Right lobe of liver (tissue), 6 donors: ENCODE measurements around the gene AIFM1. TPM values are rescaled to one million over a fixed set of nuclear protein-coding genes. Genes with fewer than 3 reads are reported as not detected.

Experiments used
- ATAC-seq, 4 donors: fragments of 200-7000 bp; cut with Tn5 transposase; one replicate each; pipeline ENCODE4 v1.9.1; 2020; ENCODE audit warnings: mild to moderate bottlenecking in 4 of 4, moderate library complexity in 4 of 4
- DNase-seq, 3 donors: peaks; one replicate each; pipeline ENCODE4 v3.0.0-alpha.2; 2020
- H3K27ac ChIP-seq, 3 donors: fragments of 200-600 bp; one replicate each; pipeline ENCODE4 v1.8.0; 2022
- H3K27me3 ChIP-seq, 2 donors: fragments of 200-600 bp; one replicate each; pipeline ENCODE4 v1.8.0; 2022
- H3K36me3 ChIP-seq, 4 donors: fragments of 200-600 bp; sonication (generic) in 1 of 4; one replicate each; pipeline versions ENCODE4 v1.5.1 to v1.8.0; 2017 to 2022; ENCODE audit warnings: control low read depth in 1 of 4
- H3K4me1 ChIP-seq, 4 donors: fragments of 200-600 bp; sonication (generic) in 1 of 4; one replicate each; pipeline versions ENCODE4 v1.5.1 to v1.8.0; 2017 to 2022; ENCODE audit warnings: control low read depth in 1 of 4
- H3K4me3 ChIP-seq, 3 donors: fragments of 200-600 bp; one replicate each; pipeline ENCODE4 v1.8.0; 2022
- H3K9me3 ChIP-seq, 4 donors: fragments of 200-600 bp; sonication (generic) in 1 of 4; one replicate each; pipeline versions ENCODE4 v1.5.1 to v1.8.0; 2017 to 2022; ENCODE audit warnings: control low read depth in 1 of 4
- CTCF ChIP-seq, 4 donors: fragments of 200-600 bp in 3 of 4; fragments of 450-650 bp in 1 of 4; IDR thresholded peaks; one replicate each; pipeline versions ENCODE4 v1.5.1 to v1.8.0; 2016 to 2022; ENCODE audit warnings: antibody characterized with exemption in 4 of 4, mild to moderate bottlenecking in 2 of 4
- POLR2A ChIP-seq: fragments of 450-650 bp; IDR thresholded peaks from one replicate; pipeline ENCODE4 v1.6.1; 2017; ENCODE audit warnings: antibody characterized with exemption, mild to moderate bottlenecking
- WGBS: methylation state at CpG from one replicate; pipeline ENCODE4 v1.1.6; 2018; ENCODE audit warnings: low coverage, low lambda C conversion rate; ENCODE audit not compliant: insufficient coverage; ENCODE audit errors: missing lambda C conversion rate; 5-methylcytosine and 5-hydroxymethylcytosine counted together
- intact Hi-C, 2 donors: fragments of 100-400 bp; cut with DNase I; formaldehyde crosslinking; loops; one replicate each; pipeline versions ENCODE4 v1.11.2 to v1.14.1; 2022
- total RNA-seq, 6 experiments: library from RNA; depleted of rRNA in 2 of 6; stranded (reverse); fragments of >200 nt in 2 of 6; fragmentation: NEBNext Ultra II Directional in 3 of 6; extraction: Animal tissue kit (Norgen Biotek cat#: 25700) in 3 of 6; gene quantifications; one replicate each; pipeline versions ENCODE4 v1.1.0 to v1.2.4, GENCODE V29; 2016 to 2023
- donor health status: DM: no; HTN: yes; CAD: no.
- donor health status: DM: no; HTN: no; CAD: no.
- donor health status: DM: no; HTN: no; CAD: no.
- donor health status: DM: no; HTN: yes; CAD: no.
- donor health status: DM: no; HTN: yes; CAD: no.

Gene AIFM1
- total RNA-seq, 6 experiments from 2014 or later, result 63.4 to 90.0 (median 76.7) TPM

GRCh38 chrX:130147631-130148030 is 18.0 kb downstream of the AIFM1 start:
- Histone ChIP-seq H3K36me3 (peaks cover 0 to 48% (median 8%) of the 10 kb centered on the region in 4 donors), H3K27ac (no peak overlapping the region), H3K4me3 (no peak overlapping the region), H3K4me1 (no peaks in the 10 kb centered on the region), H3K27me3 (no peaks in the 10 kb centered on the region), H3K9me3 (no peaks in the 10 kb centered on the region)
- TF ChIP-seq POLR2A (no peak), CTCF (IDR thresholded peaks at IDR 0.05) (no peak)
- ATAC-seq (no peak), DNase-seq (no peak)
- intact Hi-C loops, result no loop called here
- WGBS, result 60% methylated on average over 4 of the region's 5 CpGs

- Histone ChIP-seq H3K4me1 (no peaks in the 10 kb centered on the region), H3K9me3 (no peaks in the 10 kb centered on the region), H3K27ac (no peak overlapping the region), H3K4me3 (no peak overlapping the region), H3K27me3 (no peaks in the 10 kb centered on the region), H3K36me3 (peaks cover 0 to 57% (median 8%) of the 10 kb centered on the region in 4 donors)
- WGBS, result 69% methylated on average over 2 of the region's 4 CpGs
- DNase-seq (no peak), ATAC-seq (no peak)
- TF ChIP-seq POLR2A (no peak), CTCF (IDR thresholded peaks at IDR 0.05) (no peak)
- intact Hi-C loops, result no loop called here
Observed at GRCh38 chrX:130145123-130145522, 20.5 kb downstream of the AIFM1 start.

DNA sequence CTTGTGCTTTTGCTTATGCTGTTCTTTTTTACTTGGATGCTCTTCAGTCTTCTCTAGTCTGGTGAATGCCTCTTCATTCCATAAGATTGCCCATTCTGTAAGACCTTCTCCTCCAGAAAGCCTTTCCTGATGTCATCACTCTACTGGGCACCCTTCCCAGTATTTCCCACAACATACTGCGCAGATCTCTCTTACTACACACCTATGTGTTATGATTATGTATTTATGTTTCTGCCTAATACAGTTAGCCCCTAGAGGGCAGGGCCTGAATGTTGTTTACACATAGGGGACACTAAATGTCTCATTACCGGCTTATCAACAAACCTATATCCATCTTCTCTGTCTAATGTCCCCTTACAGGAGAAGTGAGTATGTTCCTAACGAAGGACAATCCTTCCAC is 21.1 kb downstream of the AIFM1 start:
- WGBS, result 70% methylated on average over 3 of the region's 3 CpGs
- TF ChIP-seq POLR2A (no peak), CTCF (IDR thresholded peaks at IDR 0.05) (no peak)
- ATAC-seq, result no peak

GRCh38 chrX:130139474-130140201 is 26.0 kb downstream of the AIFM1 start:
- ATAC-seq, result no peak
- WGBS, result 49% methylated on average over 2 of the region's 3 CpGs
- intact Hi-C loops, result no loop called here

More for the DNA sequence above, 21.1 kb downstream of the AIFM1 start:
- peaks cover 0 to 63% (median 8%) of the 10 kb centered on the region in 4 donors for H3K36me3 ChIP-seq
- no peak overlapping the region for H3K4me3 ChIP-seq
- no peaks in the 10 kb centered on the region for H3K9me3 ChIP-seq
- no peak overlapping the region for H3K27ac ChIP-seq
- no peaks in the 10 kb centered on the region for H3K27me3 ChIP-seq
- intact Hi-C loops, result no loop called here
- H3K4me1 ChIP-seq, result no peaks in the 10 kb centered on the region
- no peak for DNase-seq

More at GRCh38 chrX:130139474-130140201, 26.0 kb downstream of the AIFM1 start:
- Histone ChIP-seq H3K27me3 (no peaks in the 10 kb centered on the region), H3K27ac (no peak overlapping the region), H3K4me1 (no peaks in the 10 kb centered on the region), H3K36me3 (peaks cover 0 to 50% (median 6%) of the 10 kb centered on the region in 4 donors), H3K4me3 (no peak overlapping the region), H3K9me3 (no peaks in the 10 kb centered on the region)
- DNase-seq, result no peak
- TF ChIP-seq CTCF (IDR thresholded peaks at IDR 0.05) (no peak), POLR2A (no peak)
